ENCODE results near the gene MBD5.

MBD5 gene

GRCh38 chr2:148044322-148044721 lies 23.4 kb downstream of the MBD5 start:
- H3K9me3 ChIP-seq (ENCODE audit: control insufficient read depth, low read length), result no peaks in the 10 kb centered on the region
- peaks cover 5% of the 10 kb centered on the region for H3K79me2 ChIP-seq
- no peak overlapping the region for H3K4me2 ChIP-seq (ENCODE audit: low read length)
- H3K36me3 ChIP-seq (ENCODE audit: control insufficient read depth, insufficient read depth, low read length), result no peaks in the 10 kb centered on the region
- H3K27me3 ChIP-seq (ENCODE audit: control insufficient read depth, insufficient read depth, low read length), result no peaks in the 10 kb centered on the region
- TF ChIP-seq CTCF (IDR thresholded peaks at IDR 0.05), result no peak
- H3K27ac ChIP-seq, result no peak overlapping the region
- H3K4me1 ChIP-seq, result no peaks in the 10 kb centered on the region
- no peak overlapping the region for H3K9ac ChIP-seq
- H3K4me3 ChIP-seq (ENCODE audit: low read depth, low read length), result no peak overlapping the region
- H2AFZ ChIP-seq, result no peak overlapping the region

DNA sequence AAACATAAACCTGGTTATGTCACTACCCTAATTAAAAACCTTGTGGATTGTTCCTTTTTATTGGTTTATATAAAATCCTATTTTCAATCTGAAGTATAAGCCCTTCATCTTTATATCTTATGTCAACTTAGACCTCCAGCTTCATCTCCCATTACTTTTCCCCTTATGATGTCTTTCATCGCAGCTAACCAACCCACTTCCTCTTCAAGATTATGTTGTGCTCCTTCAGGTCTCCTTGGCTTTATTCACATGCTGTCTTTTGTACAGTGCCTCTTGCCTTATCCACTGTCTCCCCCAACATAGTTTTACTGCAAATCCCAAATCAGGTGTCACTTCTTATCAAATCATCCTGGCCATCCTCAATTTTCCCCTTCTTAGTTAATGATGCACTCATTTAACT lies 25.9 kb downstream of the MBD5 start:
- no peak for TF ChIP-seq CTCF (IDR thresholded peaks at IDR 0.05)

GRCh38 chr2:148048475-148049221 lies 27.8 kb downstream of the MBD5 start:
- peaks cover 10% of the 10 kb centered on the region for H3K79me2 ChIP-seq
- H3K27ac ChIP-seq, result no peak overlapping the region
- no peak for TF ChIP-seq CTCF (IDR thresholded peaks at IDR 0.05)
- H3K4me2 ChIP-seq (ENCODE audit: low read length), result no peak overlapping the region
- no peaks in the 10 kb centered on the region for H3K4me1 ChIP-seq
- no peak overlapping the region for H3K9ac ChIP-seq
- no peaks in the 10 kb centered on the region for H3K27me3 ChIP-seq (ENCODE audit: control insufficient read depth, insufficient read depth, low read length)
- H2AFZ ChIP-seq, result no peak overlapping the region
- no peaks in the 10 kb centered on the region for H3K36me3 ChIP-seq (ENCODE audit: control insufficient read depth, insufficient read depth, low read length)
- H3K4me3 ChIP-seq (ENCODE audit: low read depth, low read length), result no peak overlapping the region
- no peaks in the 10 kb centered on the region for H3K9me3 ChIP-seq (ENCODE audit: control insufficient read depth, low read length)

More for the DNA sequence above, 25.9 kb downstream of the MBD5 start:
- H3K36me3 ChIP-seq (ENCODE audit: control insufficient read depth, insufficient read depth, low read length), result no peaks in the 10 kb centered on the region
- H3K9me3 ChIP-seq (ENCODE audit: control insufficient read depth, low read length), result no peaks in the 10 kb centered on the region
- no peak overlapping the region for H3K4me2 ChIP-seq (ENCODE audit: low read length)
- peaks cover 5% of the 10 kb centered on the region for H3K79me2 ChIP-seq
- no peak overlapping the region for H2AFZ ChIP-seq
- no peaks in the 10 kb centered on the region for H3K4me1 ChIP-seq
- no peaks in the 10 kb centered on the region for H3K27me3 ChIP-seq (ENCODE audit: control insufficient read depth, insufficient read depth, low read length)
- no peak overlapping the region for H3K27ac ChIP-seq
- no peak overlapping the region for H3K4me3 ChIP-seq (ENCODE audit: low read depth, low read length)
- H3K9ac ChIP-seq, result no peak overlapping the region

GRCh38 chr2:148049284-148049683 lies 28.4 kb downstream of the MBD5 start:
- no peak overlapping the region for H3K4me3 ChIP-seq (ENCODE audit: low read depth, low read length)
- no peak overlapping the region for H3K27ac ChIP-seq
- H2AFZ ChIP-seq, result no peak overlapping the region
- no peak for TF ChIP-seq CTCF (IDR thresholded peaks at IDR 0.05)
- no peaks in the 10 kb centered on the region for H3K36me3 ChIP-seq (ENCODE audit: control insufficient read depth, insufficient read depth, low read length)
- H3K79me2 ChIP-seq, result peaks cover 10% of the 10 kb centered on the region
- H3K9me3 ChIP-seq (ENCODE audit: control insufficient read depth, low read length), result no peaks in the 10 kb centered on the region
- no peak overlapping the region for H3K4me2 ChIP-seq (ENCODE audit: low read length)
- no peak overlapping the region for H3K9ac ChIP-seq
- H3K4me1 ChIP-seq, result no peaks in the 10 kb centered on the region
- H3K27me3 ChIP-seq (ENCODE audit: control insufficient read depth, insufficient read depth, low read length), result no peaks in the 10 kb centered on the region

GRCh38 chr2:148052687-148053086 lies 31.8 kb downstream of the MBD5 start:
- H3K4me1 ChIP-seq, result no peaks in the 10 kb centered on the region
- no peaks in the 10 kb centered on the region for H3K36me3 ChIP-seq (ENCODE audit: control insufficient read depth, insufficient read depth, low read length)

More at GRCh38 chr2:148052687-148053086, 31.8 kb downstream of the MBD5 start:
- TF ChIP-seq CTCF (IDR thresholded peaks at IDR 0.05), result no peak
- Histone ChIP-seq H3K27ac (no peak overlapping the region), H3K79me2 (peaks cover 5% of the 10 kb centered on the region), H3K4me3 (ENCODE audit: low read depth, low read length) (no peak overlapping the region), H3K27me3 (ENCODE audit: control insufficient read depth, insufficient read depth, low read length) (no peaks in the 10 kb centered on the region), H3K9ac (no peak overlapping the region), H3K9me3 (ENCODE audit: control insufficient read depth, low read length) (no peaks in the 10 kb centered on the region), H3K4me2 (ENCODE audit: low read length) (no peak overlapping the region), H2AFZ (no peak overlapping the region)
